CD4-positive, alpha-beta T cell treated with Interleukin-15 for 1 hour (primary cell): ENCODE data around the gene CHRNA5.

Experiments used
- DNase-seq: peaks from one replicate; pipeline ENCODE4 v3.0.0-alpha.2; 2020

CHRNA5 gene

GRCh38 chr15:78640527-78641101, 75.3 kb downstream of the CHRNA5 start:
- DNase-seq: no peak

DNA sequence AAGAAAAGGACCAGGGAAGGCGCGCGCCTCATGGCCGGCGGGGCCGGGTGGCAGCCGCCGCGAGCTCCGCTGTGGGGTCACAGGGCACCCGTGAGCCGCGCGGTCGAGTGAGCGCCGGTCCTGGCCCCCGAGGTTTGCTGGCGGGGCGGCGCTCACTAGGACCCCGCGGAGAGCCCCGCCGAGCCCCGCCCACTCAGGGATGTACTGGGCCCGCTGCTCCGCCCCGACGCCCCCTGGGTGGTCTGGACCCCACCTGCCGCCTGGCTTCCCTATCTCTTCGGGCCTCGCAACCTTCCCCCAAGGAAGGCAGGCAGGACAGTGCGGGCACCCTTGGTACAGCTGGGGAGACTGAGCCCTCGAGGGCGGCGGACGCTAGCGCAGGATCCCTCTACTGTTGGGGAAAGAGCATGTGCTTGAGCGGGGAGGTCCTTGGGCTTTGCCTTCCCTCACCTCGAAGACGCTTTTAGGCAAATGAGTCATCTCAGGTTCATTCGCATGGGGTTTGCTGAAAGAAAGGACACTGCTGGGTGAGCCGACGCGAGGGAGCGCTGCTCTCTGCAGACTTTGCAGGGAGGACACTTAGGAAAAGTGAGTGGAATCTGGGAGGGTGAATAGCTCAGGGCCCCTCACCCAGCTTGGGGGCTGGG, 75.9 kb downstream of the CHRNA5 start, which contains the start of gene CHRNB4:
CHRNB4 (minus strand) TSS at position 109 of the 647 bp plus-strand sequence; CDS start at position 32, 77 bp downstream.
- DNase-seq: no peak

DNA sequence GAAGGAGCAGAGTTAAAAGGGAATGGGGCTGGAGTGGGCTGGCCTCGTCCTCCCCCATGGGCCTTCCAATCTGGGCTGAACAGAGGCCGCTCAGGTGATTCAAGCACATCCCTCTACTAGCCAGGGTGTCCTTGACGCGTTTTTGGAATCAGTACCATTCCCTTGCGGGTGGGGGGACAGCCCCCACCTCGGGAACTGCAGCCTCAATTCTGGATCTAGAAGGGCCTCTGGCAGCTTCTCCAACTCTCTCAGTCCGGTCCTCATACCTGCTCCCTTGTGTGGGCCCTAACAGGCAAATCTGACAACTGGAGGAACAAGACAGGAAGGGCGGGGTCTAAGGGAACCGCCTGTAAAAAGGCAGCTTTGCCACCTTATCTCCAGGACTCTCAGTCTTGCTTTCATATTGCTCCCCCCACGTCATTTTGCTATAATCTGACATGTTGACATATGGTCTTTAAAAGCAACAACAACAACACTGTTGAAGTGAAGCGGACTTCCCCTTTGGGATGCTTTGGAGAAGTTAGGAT, 76.5 kb downstream of the CHRNA5 start:
- DNase-seq: no peak

- DNase-seq: no peak
Measured at GRCh38 chr15:78642331-78642730, 77.0 kb downstream of the CHRNA5 start.
